Breast epithelium (tissue), 4 donors: ENCODE data around the gene SOCS1. TPM values are rescaled to one million over a fixed set of nuclear protein-coding genes. Genes with fewer than 3 reads are reported as not detected.

Source experiments
- DNase-seq, 2 donors: peaks; one replicate each; pipeline ENCODE4 v3.0.0-alpha.2; 2019; ENCODE audit warnings: low spot score in 2 of 2
- H3K27ac ChIP-seq, 2 donors: fragments of 200-600 bp; sonication (generic) in 1 of 2; one replicate each; pipeline ENCODE4 v1.5.1; 2016 to 2019; ENCODE audit warnings: mild to moderate bottlenecking in 1 of 2
- H3K27me3 ChIP-seq, 2 donors: fragments of 200-600 bp; sonication (generic) in 1 of 2; one replicate each; pipeline versions ENCODE4 v1.5.1 to v1.6.0; 2017 to 2019; ENCODE audit warnings: control low read depth in 1 of 2, mild to moderate bottlenecking in 1 of 2
- H3K36me3 ChIP-seq: fragments of 200-600 bp; one replicate; pipeline ENCODE4 v1.5.1; 2019
- H3K4me1 ChIP-seq, 2 donors: fragments of 200-600 bp; sonication (generic); one replicate each; pipeline ENCODE4 v1.5.1; 2016 to 2019; ENCODE audit warnings: control low read depth in 1 of 2
- H3K4me3 ChIP-seq, 3 donors: fragments of 200-600 bp; sonication (generic); 1 replicate in 2 of 3; 2 replicates in 1 of 3; pipeline ENCODE4 v1.5.1; 2016 to 2019; ENCODE audit warnings: mild to moderate bottlenecking in 3 of 3, moderate library complexity in 2 of 3
- H3K9me3 ChIP-seq, 2 donors: fragments of 200-600 bp; sonication (generic) in 1 of 2; one replicate each; pipeline ENCODE4 v1.5.1; 2016 to 2019; ENCODE audit warnings: control low read depth in 1 of 2
- POLR2A ChIP-seq: fragments of 450-650 bp; IDR thresholded peaks from one replicate; pipeline ENCODE4 v1.6.1; 2016; ENCODE audit warnings: antibody characterized with exemption, mild to moderate bottlenecking, moderate library complexity
- POLR2AphosphoS5 ChIP-seq, 3 donors: sonication (generic); formaldehyde crosslinking; IDR thresholded peaks; one replicate each; pipeline ENCODE4 v1.6.1; 2017; ENCODE audit warnings: antibody characterized with exemption in 3 of 3
- intact Hi-C: fragments of 100-400 bp; cut with DNase I; formaldehyde crosslinking; loops from one replicate; pipeline ENCODE4 v1.15.1; 2023; ENCODE audit warnings: low total_unique reads
- total RNA-seq, 3 donors: library from RNA; depleted of rRNA; stranded (reverse); fragments of >200 nt; gene quantifications; one replicate each; pipeline ENCODE4 v1.1.0, GENCODE V29; 2016
- TF ChIP-seq, protein P1 (sequence below), 3 donors: fragments of 450-650 bp; IDR thresholded peaks; one replicate each; pipeline ENCODE4 v1.5.1; 2016 to 2017; ENCODE audit warnings: antibody characterized with exemption in 3 of 3, mild to moderate bottlenecking in 3 of 3, moderate library complexity in 3 of 3

SOCS1 gene
- total RNA-seq, 3 donors from 2014 or later: 4.1 to 9.0 (median 5.6) TPM

DNA sequence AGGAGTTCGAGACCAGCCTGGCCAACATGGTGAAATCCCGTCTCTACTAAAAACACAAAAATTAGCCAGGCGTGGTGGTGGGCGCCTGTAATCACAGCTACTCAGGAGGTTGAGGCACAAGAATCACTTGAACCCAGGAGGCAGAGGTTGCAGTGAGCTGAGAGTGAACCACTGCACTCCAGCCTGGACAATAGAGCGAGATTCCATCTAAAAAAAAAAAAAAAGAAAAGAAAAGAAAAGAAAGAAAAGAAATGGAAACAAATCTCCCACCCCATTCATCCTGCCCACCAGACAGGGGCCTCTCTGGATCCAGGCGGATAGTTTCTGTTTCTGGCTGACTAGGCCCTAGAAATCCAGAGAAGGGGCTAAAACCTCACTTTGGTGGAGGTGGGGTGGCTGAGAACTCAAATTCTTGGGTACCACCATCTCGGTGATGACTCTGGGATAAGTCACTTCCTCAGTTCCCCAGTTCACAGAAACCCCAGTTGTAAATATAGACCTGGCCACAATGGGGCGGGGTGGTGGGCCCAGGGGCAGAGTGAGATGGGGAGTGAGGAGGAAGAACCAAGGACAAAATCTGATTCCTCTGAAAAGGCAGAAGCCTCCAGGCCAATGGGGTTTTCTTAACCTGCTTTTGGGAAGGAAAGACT is 22.2 kb downstream of the SOCS1 start:
- intact Hi-C loops: no loop called here
- H3K27ac ChIP-seq: peak overlapping the region in 1 of 2 donors; percentile 67
- no peaks in the 10 kb centered on the region for H3K36me3 ChIP-seq
- no peaks in the 10 kb centered on the region for H3K4me1 ChIP-seq
- TF ChIP-seq POLR2AphosphoS5 (IDR thresholded peaks at IDR 0.05) (no peak), POLR2A (no peak)
- TF ChIP-seq, protein P1, sequence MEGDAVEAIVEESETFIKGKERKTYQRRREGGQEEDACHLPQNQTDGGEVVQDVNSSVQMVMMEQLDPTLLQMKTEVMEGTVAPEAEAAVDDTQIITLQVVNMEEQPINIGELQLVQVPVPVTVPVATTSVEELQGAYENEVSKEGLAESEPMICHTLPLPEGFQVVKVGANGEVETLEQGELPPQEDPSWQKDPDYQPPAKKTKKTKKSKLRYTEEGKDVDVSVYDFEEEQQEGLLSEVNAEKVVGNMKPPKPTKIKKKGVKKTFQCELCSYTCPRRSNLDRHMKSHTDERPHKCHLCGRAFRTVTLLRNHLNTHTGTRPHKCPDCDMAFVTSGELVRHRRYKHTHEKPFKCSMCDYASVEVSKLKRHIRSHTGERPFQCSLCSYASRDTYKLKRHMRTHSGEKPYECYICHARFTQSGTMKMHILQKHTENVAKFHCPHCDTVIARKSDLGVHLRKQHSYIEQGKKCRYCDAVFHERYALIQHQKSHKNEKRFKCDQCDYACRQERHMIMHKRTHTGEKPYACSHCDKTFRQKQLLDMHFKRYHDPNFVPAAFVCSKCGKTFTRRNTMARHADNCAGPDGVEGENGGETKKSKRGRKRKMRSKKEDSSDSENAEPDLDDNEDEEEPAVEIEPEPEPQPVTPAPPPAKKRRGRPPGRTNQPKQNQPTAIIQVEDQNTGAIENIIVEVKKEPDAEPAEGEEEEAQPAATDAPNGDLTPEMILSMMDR (IDR thresholded peaks at IDR 0.05): no peak
- no peak for DNase-seq
- no peaks in the 10 kb centered on the region for H3K9me3 ChIP-seq
- H3K4me3 ChIP-seq: no peak overlapping the region
- no peaks in the 10 kb centered on the region for H3K27me3 ChIP-seq

DNA sequence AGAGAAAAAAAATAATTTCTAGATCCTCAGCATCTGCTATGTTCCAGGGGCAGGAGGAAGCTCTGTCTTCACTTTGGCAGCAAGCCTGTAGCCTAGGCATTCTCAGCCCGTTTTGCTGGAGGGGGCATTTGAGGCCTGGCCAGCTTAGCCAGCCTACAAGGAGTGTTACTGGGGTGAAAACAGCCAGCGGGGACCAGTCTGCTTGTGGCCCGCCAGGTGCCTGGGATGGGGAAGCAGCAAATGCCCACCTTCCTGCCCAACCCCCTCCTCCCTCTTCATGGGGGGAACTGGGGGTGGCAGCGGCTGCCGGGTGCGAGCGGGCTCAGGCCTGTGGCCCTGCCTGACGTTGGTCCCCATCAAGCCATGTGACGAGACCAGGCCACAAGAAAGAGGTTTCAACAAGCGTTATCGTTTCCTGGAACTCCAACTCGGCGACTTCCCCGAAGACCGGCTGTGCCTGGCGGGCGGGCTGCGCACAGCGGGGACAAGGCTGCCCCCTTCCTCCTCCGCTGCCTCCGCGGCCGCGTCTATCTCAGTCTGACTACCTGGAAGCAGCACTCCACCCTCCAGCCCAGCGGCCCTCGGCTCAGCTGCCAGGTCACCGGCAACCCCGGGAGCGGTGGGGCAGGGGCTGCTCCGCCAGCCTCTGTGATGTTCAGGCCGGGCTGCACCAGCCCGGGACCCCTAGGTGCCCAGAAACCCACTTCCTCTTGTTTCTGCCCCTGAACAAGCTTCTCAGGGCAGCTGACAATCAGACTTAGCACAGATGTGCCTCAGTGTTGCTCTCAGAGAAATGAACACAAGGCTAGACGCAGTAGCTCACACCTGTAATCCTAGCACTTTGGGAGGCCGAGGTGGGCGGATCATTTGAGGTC is 22.9 kb downstream of the SOCS1 start:
- Histone ChIP-seq H3K4me1 (no peaks in the 10 kb centered on the region), H3K27me3 (no peaks in the 10 kb centered on the region), H3K4me3 (peak overlapping the region in 1 of 3 donors; percentile 4), H3K36me3 (no peaks in the 10 kb centered on the region), H3K9me3 (no peaks in the 10 kb centered on the region), H3K27ac (peak overlapping the region; percentile 52 to 67)
- DNase-seq: peak in 1 of 2 donors; percentile 48
- intact Hi-C loops: no loop called here
- TF ChIP-seq POLR2AphosphoS5 (IDR thresholded peaks at IDR 0.05): peak in 1 of 3 donors; percentile 23
- TF ChIP-seq, protein P1 (IDR thresholded peaks at IDR 0.05): no peak
- TF ChIP-seq POLR2A: no peak

DNA sequence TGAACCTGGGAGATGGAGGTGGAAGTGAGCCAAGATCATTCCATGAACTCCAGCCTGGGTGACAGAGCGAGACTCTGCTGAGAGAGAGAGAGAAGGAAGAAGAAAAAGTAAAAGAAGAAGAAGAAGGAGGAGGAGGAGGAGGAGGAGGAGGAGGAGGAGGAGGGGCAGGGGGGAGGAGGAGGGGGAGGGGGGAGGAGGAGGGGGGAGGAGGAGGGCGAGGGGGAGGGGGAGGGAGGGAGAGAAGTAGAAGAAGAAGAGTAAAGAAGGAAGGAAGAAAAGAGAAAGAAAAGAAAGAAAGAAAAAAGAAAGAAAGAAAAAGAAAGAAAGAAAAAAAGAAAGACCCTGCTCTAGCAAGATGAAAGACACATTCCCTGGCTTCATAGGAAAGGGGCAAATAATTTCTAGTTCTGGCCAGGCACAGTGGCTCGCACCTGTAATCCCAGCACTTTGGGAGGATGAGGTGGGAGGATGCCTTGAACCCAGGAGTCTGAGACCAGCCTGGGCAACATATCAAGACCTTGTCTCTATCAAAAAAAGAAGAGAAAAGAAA is 23.6 kb downstream of the SOCS1 start:
- no peaks in the 10 kb centered on the region for H3K36me3 ChIP-seq
- intact Hi-C loops: no loop called here
- no peaks in the 10 kb centered on the region for H3K27me3 ChIP-seq
- H3K4me3 ChIP-seq: no peak overlapping the region
- H3K9me3 ChIP-seq: no peaks in the 10 kb centered on the region
- H3K4me1 ChIP-seq: no peaks in the 10 kb centered on the region
- TF ChIP-seq POLR2AphosphoS5 (IDR thresholded peaks at IDR 0.05) (no peak), POLR2A (no peak)
- TF ChIP-seq, protein P1 (IDR thresholded peaks at IDR 0.05): no peak
- no peak for DNase-seq
- H3K27ac ChIP-seq: peak overlapping the region; percentile 52 to 67

DNA sequence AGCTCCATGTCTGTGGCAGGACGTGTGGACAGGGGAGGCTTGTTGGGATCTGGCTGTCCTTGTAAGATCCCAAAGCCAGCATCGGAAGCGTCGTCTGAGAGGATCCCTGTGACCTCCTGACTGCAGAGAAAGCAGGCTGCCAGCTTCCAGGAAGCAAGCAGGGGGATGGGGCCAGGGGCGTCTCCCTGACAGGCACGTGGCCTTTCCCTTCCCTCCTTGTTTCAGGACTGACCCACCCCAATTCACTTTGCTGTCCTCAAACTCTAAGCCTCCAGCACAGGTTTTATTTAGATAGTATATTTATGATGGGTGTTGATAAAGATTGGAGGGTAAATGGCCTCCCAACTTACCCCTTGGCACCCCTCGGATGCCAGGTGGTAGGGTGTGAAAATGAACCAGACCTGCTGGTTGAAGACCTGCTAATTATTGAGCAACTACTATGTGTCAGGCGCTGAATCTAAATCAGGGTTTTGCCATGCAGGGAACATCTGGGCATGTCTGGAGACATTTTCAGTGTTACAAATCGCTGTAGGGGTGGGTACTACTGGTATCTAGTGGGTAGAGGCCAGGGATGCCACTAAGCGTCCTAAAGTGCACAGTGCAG is 24.5 kb downstream of the SOCS1 start:
- Histone ChIP-seq H3K36me3 (no peaks in the 10 kb centered on the region), H3K4me3 (no peak overlapping the region), H3K27ac (no peak overlapping the region), H3K9me3 (no peaks in the 10 kb centered on the region), H3K4me1 (no peaks in the 10 kb centered on the region), H3K27me3 (no peaks in the 10 kb centered on the region)
- intact Hi-C loops: no loop called here
- TF ChIP-seq POLR2AphosphoS5 (IDR thresholded peaks at IDR 0.05) (no peak), POLR2A (no peak)
- TF ChIP-seq, protein P1 (IDR thresholded peaks at IDR 0.05): no peak
- DNase-seq: no peak
